Karpas-422 (cell line): ENCODE measurements around the gene OSR1. TPM values are rescaled to one million over a fixed set of nuclear protein-coding genes. Genes with fewer than 3 reads are reported as not detected.
"Not testable (repeated sequence)": the region's sequence is repeated elsewhere in the genome, so short reads cannot be mapped to it uniquely, and the experiment has no call there.

Experiments
- DNase-seq: peaks from one replicate; pipeline ENCODE4 v3.0.0-alpha.2; 2015
- H2AFZ ChIP-seq: fragments of 200-600 bp; sonication (generic); 2 replicates; pipeline ENCODE4 v1.6.1; 2014; ENCODE audit warnings: antibody characterized with exemption, low read length, mixed read lengths
- H3K27ac ChIP-seq: fragments of 200-600 bp; sonication (generic); 2 replicates; pipeline ENCODE4 v1.5.1; 2014; ENCODE audit warnings: mild to moderate bottlenecking, low read length, moderate library complexity
- H3K27me3 ChIP-seq: fragments of 200-600 bp; sonication (generic); 2 replicates; pipeline ENCODE4 v1.6.1; 2014; ENCODE audit warnings: low read length, mixed read lengths
- H3K36me3 ChIP-seq: fragments of 200-600 bp; sonication (generic); 2 replicates; pipeline ENCODE4 v1.6.1; 2014; ENCODE audit warnings: low read length, mixed read lengths; ENCODE audit not compliant: insufficient read depth
- H3K4me1 ChIP-seq: fragments of 200-600 bp; sonication (generic); 2 replicates; pipeline ENCODE4 v1.6.1; 2014; ENCODE audit warnings: mild to moderate bottlenecking, low read length, mixed read lengths
- H3K4me2 ChIP-seq: fragments of 200-600 bp; sonication (generic); 2 replicates; pipeline ENCODE4 v1.6.1; 2014; ENCODE audit warnings: low read length, low read depth, mild to moderate bottlenecking; ENCODE audit not compliant: poor library complexity, severe bottlenecking
- H3K4me3 ChIP-seq: fragments of 200-600 bp; sonication (generic); 2 replicates; pipeline ENCODE4 v1.5.1; 2014; ENCODE audit warnings: mild to moderate bottlenecking, antibody characterized with exemption, low read length, mixed read lengths
- H3K79me2 ChIP-seq: fragments of 200-600 bp; sonication (generic); 2 replicates; pipeline ENCODE4 v1.6.1; 2014; ENCODE audit warnings: mild to moderate bottlenecking, low read length, mixed read lengths
- H3K9ac ChIP-seq: fragments of 200-600 bp; sonication (generic); 2 replicates; pipeline ENCODE4 v1.6.0; 2014; ENCODE audit warnings: low read length
- H3K9me2 ChIP-seq: fragments of 200-600 bp; sonication (generic), shearing (Covaris generic); replicated peaks from 2 replicates; pipeline ENCODE4 v1.6.0; 2014; ENCODE audit warnings: mild to moderate bottlenecking, low read length, moderate library complexity; ENCODE audit not compliant: insufficient read depth
- H3K9me3 ChIP-seq: fragments of 300-700, 200-600 bp; sonication (generic); 2 replicates; pipeline ENCODE4 v1.6.1; 2014; ENCODE audit warnings: low read length, mixed read lengths
- H4K20me1 ChIP-seq: fragments of 200-600 bp; sonication (generic); 2 replicates; pipeline ENCODE4 v1.6.1; 2014; ENCODE audit warnings: mild to moderate bottlenecking, antibody characterized with exemption, low read length, low read depth; ENCODE audit not compliant: insufficient read depth
- total RNA-seq: library from RNA; depleted of rRNA; stranded (reverse); fragments of >200 nt; shearing (Covaris generic); gene quantifications from 2 replicates; pipeline ENCODE4 v1.2.3, GENCODE V29; 2014; ENCODE audit warnings: low replicate concordance

Gene OSR1
- total RNA-seq, 1 experiment from 2014 or later = not detected

DNA sequence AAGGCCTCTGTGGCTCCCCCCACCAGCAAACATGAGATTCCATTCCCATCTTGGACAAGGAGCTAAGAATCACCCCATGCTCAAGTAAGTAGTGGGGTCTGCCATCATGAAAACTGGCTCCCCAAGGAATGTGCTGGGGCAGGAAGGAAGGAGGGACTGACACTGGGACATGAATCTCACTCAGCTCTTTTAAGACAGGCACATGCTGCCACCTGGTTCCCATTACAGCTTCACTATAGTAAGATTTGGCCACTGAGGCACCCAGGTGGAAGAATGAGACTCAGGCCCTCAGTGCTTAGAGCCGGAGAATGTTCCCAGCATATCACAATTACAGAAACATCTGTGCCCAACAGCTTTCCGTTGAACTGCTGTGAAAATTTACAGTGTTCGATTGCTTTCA lies 38.7 kb downstream of the OSR1 start:
- Histone ChIP-seq H3K4me2 (no peak overlapping the region), H3K9me3 (no peaks in the 10 kb centered on the region), H3K9me2 (no peaks in the 10 kb centered on the region), H4K20me1 (no peaks in the 10 kb centered on the region), H3K9ac (no peak overlapping the region), H3K4me3 (no peak overlapping the region), H2AFZ (no peak overlapping the region), H3K36me3 (no peaks in the 10 kb centered on the region), H3K27me3 (no peaks in the 10 kb centered on the region), H3K27ac (no peak overlapping the region), H3K4me1 (no peaks in the 10 kb centered on the region), H3K79me2 (no peaks in the 10 kb centered on the region)
- DNase-seq = no peak

- Histone ChIP-seq H3K79me2 (no peaks in the 10 kb centered on the region), H3K4me1 (no peaks in the 10 kb centered on the region), H3K9ac (no peak overlapping the region), H3K27me3 (no peaks in the 10 kb centered on the region), H3K4me3 (no peak overlapping the region), H4K20me1 (no peaks in the 10 kb centered on the region), H3K27ac (no peak overlapping the region), H3K4me2 (no peak overlapping the region), H3K9me3 (no peaks in the 10 kb centered on the region), H3K9me2 (no peaks in the 10 kb centered on the region), H2AFZ (no peak overlapping the region), H3K36me3 (no peaks in the 10 kb centered on the region)
- no peak for DNase-seq
Observed at GRCh38 chr2:19319064-19319463, 39.4 kb downstream of the OSR1 start.

- no peaks in the 10 kb centered on the region for H4K20me1 ChIP-seq
- no peak overlapping the region for H2AFZ ChIP-seq
- H3K9me3 ChIP-seq = no peaks in the 10 kb centered on the region
- H3K27ac ChIP-seq = no peak overlapping the region
- H3K36me3 ChIP-seq = no peaks in the 10 kb centered on the region
- no peaks in the 10 kb centered on the region for H3K79me2 ChIP-seq
- no peak overlapping the region for H3K4me3 ChIP-seq
- no peaks in the 10 kb centered on the region for H3K4me1 ChIP-seq
- H3K9ac ChIP-seq = no peak overlapping the region
- no peak for DNase-seq
- H3K4me2 ChIP-seq = no peak overlapping the region
- H3K9me2 ChIP-seq = no peaks in the 10 kb centered on the region
- H3K27me3 ChIP-seq = no peaks in the 10 kb centered on the region
Observed at GRCh38 chr2:19313553-19313952, 44.9 kb downstream of the OSR1 start.

DNA sequence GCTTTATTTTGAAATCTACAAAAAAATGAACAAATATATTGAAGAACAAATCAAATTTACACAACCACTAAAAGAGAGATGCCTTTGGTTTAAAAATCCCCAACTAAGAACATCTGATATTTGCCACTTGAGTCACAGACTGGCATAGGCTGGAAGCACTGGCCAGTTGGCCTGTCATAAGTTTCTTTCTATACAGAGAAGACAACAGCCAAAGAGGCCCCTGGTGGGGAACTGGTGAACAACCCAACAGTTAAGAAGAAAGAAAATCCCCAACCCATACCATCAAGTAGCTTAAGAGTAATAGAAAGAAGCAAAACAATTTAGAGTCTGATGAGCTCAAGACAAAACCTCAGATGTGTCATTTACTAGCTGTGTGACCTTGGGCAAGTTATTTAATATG lies 45.5 kb downstream of the OSR1 start:
- Histone ChIP-seq H3K79me2 (no peaks in the 10 kb centered on the region), H3K9ac (no peak overlapping the region), H3K4me1 (no peaks in the 10 kb centered on the region), H3K27ac (no peak overlapping the region), H3K4me2 (no peak overlapping the region), H4K20me1 (no peaks in the 10 kb centered on the region), H3K4me3 (no peak overlapping the region), H3K9me2 (no peaks in the 10 kb centered on the region), H2AFZ (no peak overlapping the region), H3K9me3 (no peaks in the 10 kb centered on the region), H3K27me3 (no peaks in the 10 kb centered on the region), H3K36me3 (no peaks in the 10 kb centered on the region)
- DNase-seq = peak; percentile 58

- not testable (repeated sequence) for H4K20me1 ChIP-seq, H2AFZ ChIP-seq, H3K4me2 ChIP-seq, H3K79me2 ChIP-seq, H3K9ac ChIP-seq, H3K4me1 ChIP-seq, H3K9me3 ChIP-seq, H3K4me3 ChIP-seq, DNase-seq, H3K27ac ChIP-seq, H3K27me3 ChIP-seq, H3K36me3 ChIP-seq, H3K9me2 ChIP-seq
Observed at GRCh38 chr2:19306065-19306464, 52.4 kb downstream of the OSR1 start.

DNA sequence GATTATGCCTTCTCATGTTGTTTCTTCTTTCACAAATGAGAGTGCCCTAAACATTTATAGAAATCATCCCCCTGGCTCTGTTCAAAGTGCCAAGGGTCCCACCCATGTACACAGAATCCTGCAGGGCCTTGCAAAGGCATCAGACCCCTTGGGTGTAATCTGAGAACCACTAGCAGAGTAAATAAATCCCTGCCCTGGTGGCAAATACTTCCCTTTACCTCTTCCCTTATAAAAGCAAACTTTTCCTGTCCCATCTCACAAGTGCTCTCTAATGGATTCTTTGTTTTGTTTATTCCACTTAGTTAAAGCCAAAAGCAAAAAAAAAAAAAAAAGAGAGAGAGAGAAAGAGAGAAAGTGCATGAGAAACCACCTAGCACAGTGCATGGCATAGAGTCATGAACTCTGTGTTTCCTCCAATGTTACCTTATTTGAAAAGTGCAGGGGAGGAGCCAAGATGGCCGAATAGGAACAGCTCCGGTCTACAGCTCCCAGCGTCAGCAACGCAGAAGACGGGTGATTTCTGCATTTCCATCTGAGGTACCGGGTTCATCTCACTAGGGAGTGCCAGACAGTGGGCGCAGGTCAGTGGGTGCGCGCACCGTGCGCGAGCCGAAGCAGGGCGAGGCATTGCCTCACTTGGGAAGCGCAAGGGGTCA lies 52.9 kb downstream of the OSR1 start:
- H3K4me1 ChIP-seq, DNase-seq, H3K27ac ChIP-seq, H3K27me3 ChIP-seq, H3K4me3 ChIP-seq, H3K9me3 ChIP-seq, H2AFZ ChIP-seq, H4K20me1 ChIP-seq, H3K9me2 ChIP-seq, H3K36me3 ChIP-seq, H3K79me2 ChIP-seq, H3K9ac ChIP-seq, H3K4me2 ChIP-seq: not testable (repeated sequence)

- no peak overlapping the region for H3K27ac ChIP-seq
- H3K9me3 ChIP-seq = no peaks in the 10 kb centered on the region
- no peaks in the 10 kb centered on the region for H3K27me3 ChIP-seq
- no peak overlapping the region for H3K4me3 ChIP-seq
- no peaks in the 10 kb centered on the region for H3K4me1 ChIP-seq
- DNase-seq = no peak
- H4K20me1 ChIP-seq = no peaks in the 10 kb centered on the region
- H3K79me2 ChIP-seq = no peaks in the 10 kb centered on the region
- no peaks in the 10 kb centered on the region for H3K9me2 ChIP-seq
- no peak overlapping the region for H3K9ac ChIP-seq
- no peaks in the 10 kb centered on the region for H3K36me3 ChIP-seq
- no peak overlapping the region for H3K4me2 ChIP-seq
- no peak overlapping the region for H2AFZ ChIP-seq
Observed at GRCh38 chr2:19301706-19302105, 56.7 kb downstream of the OSR1 start.
